Upper lobe of right lung (tissue), 1 donor: ENCODE results near the gene IDE. TPM values are rescaled to one million over a fixed set of nuclear protein-coding genes. Genes with fewer than 3 reads are reported as not detected.

Source experiments
- ATAC-seq: fragments of 200-7000 bp; cut with Tn5 transposase; one replicate; pipeline ENCODE4 v1.9.1; 2020; ENCODE audit warnings: mild to moderate bottlenecking, moderate library complexity
- DNase-seq: peaks from one replicate; pipeline ENCODE4 v3.0.0-alpha.2; 2020
- H3K27ac ChIP-seq: fragments of 200-600 bp; one replicate; pipeline ENCODE4 v1.8.0; 2022
- H3K27me3 ChIP-seq: fragments of 200-600 bp; one replicate; pipeline ENCODE4 v1.8.0; 2022; ENCODE audit warnings: mild to moderate bottlenecking
- H3K36me3 ChIP-seq: fragments of 200-600 bp; one replicate; pipeline ENCODE4 v1.8.0; 2022
- H3K4me1 ChIP-seq: fragments of 200-600 bp; one replicate; pipeline ENCODE4 v1.8.0; 2022
- H3K4me3 ChIP-seq: fragments of 200-600 bp; one replicate; pipeline ENCODE4 v1.8.0; 2022; ENCODE audit warnings: mild to moderate bottlenecking
- H3K9me3 ChIP-seq: fragments of 200-600 bp; one replicate; pipeline ENCODE4 v1.8.0; 2022
- CTCF ChIP-seq: fragments of 200-600 bp; IDR thresholded peaks from one replicate; pipeline ENCODE4 v1.8.0; 2022; ENCODE audit warnings: antibody characterized with exemption
- intact Hi-C: fragments of 100-400 bp; cut with DNase I; formaldehyde crosslinking; loops from one replicate; pipeline ENCODE4 v1.11.0; 2022
- total RNA-seq: library from RNA; stranded (reverse); fragmentation: NEBNext Ultra II Directional; extraction: Animal tissue kit (Norgen Biotek cat#: 25700); gene quantifications from one replicate; pipeline ENCODE4 v1.2.1, GENCODE V29; 2021
- donor health status: DM: no; HTN: yes; CAD: no; lungs with severe emphysema.

Gene IDE
- total RNA-seq, 1 donor from 2014 or later, result 35.2 TPM

- DNase-seq (no peak), ATAC-seq (no peak)
- no peak overlapping the region for H3K27ac ChIP-seq
- no peak overlapping the region for H3K4me3 ChIP-seq
- H3K36me3 ChIP-seq, result peaks cover 94% of the 10 kb centered on the region
- intact Hi-C loops, result no loop called here
- no peaks in the 10 kb centered on the region for H3K9me3 ChIP-seq
- no peak for TF ChIP-seq CTCF
- no peaks in the 10 kb centered on the region for H3K27me3 ChIP-seq
- H3K4me1 ChIP-seq, result no peaks in the 10 kb centered on the region
Observed at GRCh38 chr10:92505044-92505443, 68.8 kb downstream of the IDE start.

- no peak for ATAC-seq
- H3K4me1 ChIP-seq, result no peaks in the 10 kb centered on the region
- DNase-seq, result no peak
- peaks cover 91% of the 10 kb centered on the region for H3K36me3 ChIP-seq
- TF ChIP-seq CTCF, result no peak
- no peaks in the 10 kb centered on the region for H3K27me3 ChIP-seq
- no peaks in the 10 kb centered on the region for H3K9me3 ChIP-seq
- intact Hi-C loops, result no loop called here
- no peak overlapping the region for H3K27ac ChIP-seq
- no peak overlapping the region for H3K4me3 ChIP-seq
Observed at GRCh38 chr10:92502296-92502808, 71.5 kb downstream of the IDE start.

- Histone ChIP-seq H3K4me1 (no peaks in the 10 kb centered on the region), H3K36me3 (peaks cover 63% of the 10 kb centered on the region), H3K4me3 (no peak overlapping the region), H3K9me3 (no peaks in the 10 kb centered on the region), H3K27me3 (no peaks in the 10 kb centered on the region), H3K27ac (no peak overlapping the region)
- intact Hi-C loops, result no loop called here
- no peak for DNase-seq
- ATAC-seq, result no peak
- no peak for TF ChIP-seq CTCF
Observed at GRCh38 chr10:92493362-92493761, 80.5 kb downstream of the IDE start.

GRCh38 chr10:92492748-92493240, 81.1 kb downstream of the IDE start:
- Histone ChIP-seq H3K27me3 (no peaks in the 10 kb centered on the region), H3K36me3 (peaks cover 63% of the 10 kb centered on the region), H3K9me3 (no peaks in the 10 kb centered on the region), H3K27ac (no peak overlapping the region), H3K4me3 (no peak overlapping the region), H3K4me1 (no peaks in the 10 kb centered on the region)
- no peak for ATAC-seq
- intact Hi-C loops, result no loop called here
- no peak for TF ChIP-seq CTCF
- DNase-seq, result no peak

GRCh38 chr10:92490387-92490786, 83.5 kb downstream of the IDE start:
- Histone ChIP-seq H3K27me3 (no peaks in the 10 kb centered on the region), H3K9me3 (no peaks in the 10 kb centered on the region), H3K4me1 (no peaks in the 10 kb centered on the region), H3K27ac (no peak overlapping the region), H3K36me3 (peaks cover 77% of the 10 kb centered on the region), H3K4me3 (no peak overlapping the region)
- TF ChIP-seq CTCF, result no peak
- DNase-seq (no peak), ATAC-seq (no peak)
- intact Hi-C loops, result no loop called here

GRCh38 chr10:92486637-92487036, 87.3 kb downstream of the IDE start:
- intact Hi-C loops, result no loop called here
- Histone ChIP-seq H3K36me3 (peaks cover 79% of the 10 kb centered on the region), H3K4me3 (no peak overlapping the region), H3K4me1 (no peaks in the 10 kb centered on the region), H3K9me3 (no peaks in the 10 kb centered on the region), H3K27me3 (no peaks in the 10 kb centered on the region), H3K27ac (no peak overlapping the region)
- ATAC-seq (peak; percentile 88), DNase-seq (no peak)
- no peak for TF ChIP-seq CTCF
